SK-N-MC (cell line): Measurements from ENCODE around the gene CDC34.

Experiments
- EZH2 ChIP-seq: fragments of 200-600 bp; sonication (generic); IDR thresholded peaks from one replicate; pipeline ENCODE4 v1.6.1; 2017; ENCODE audit warnings: antibody characterized with exemption
- FOXP2 ChIP-seq: optimal IDR thresholded peaks from 2 replicates; pipeline ENCODE3; 2011; ENCODE audit warnings: mild to moderate bottlenecking, moderate library complexity; ENCODE audit not compliant: insufficient read depth; ENCODE audit errors: extremely low read length, control extremely low read depth
- POLR2AphosphoS5 ChIP-seq: IDR thresholded peaks from 2 replicates; pipeline ENCODE4 v1.6.1; 2012; ENCODE audit warnings: mild to moderate bottlenecking, low read depth, low read length, borderline replicate concordance

GRCh38 chr19:511101-511851 lies 20.3 kb upstream of the CDC34 start:
- TF ChIP-seq EZH2 (no peak), POLR2AphosphoS5 (no peak; the same call in 1 of the 2 replicates), FOXP2 (no peak)
